ENCODE results near the gene RAF1. TPM values are rescaled to one million over a fixed set of nuclear protein-coding genes. Genes with fewer than 3 reads are reported as not detected.

RAF1 gene
- total and polyA plus RNA-seq, 9 of the 15 experiments (the other 6 are each of a cell fraction or from before 2014, with no cell fraction given): 28.0 to 183 (median 85.6) TPM

GRCh38 chr3:12618426-12618825 lies 45.5 kb downstream of the RAF1 start:
- H3K9me3 ChIP-seq (replicated peaks; ENCODE audit: control insufficient read depth, insufficient read depth, low read depth, low read length): no peaks in the 10 kb centered on the region
- peaks cover 0 to 13% of the 10 kb centered on the region in 2 experiments; a peak in 2 of 5 replicates for H3K4me1 ChIP-seq (replicated peaks in 1 of 2; ENCODE audit: control insufficient read depth in 2 of 2, insufficient read depth in 2 of 2, low read length in 2 of 2)
- no peak overlapping the region for H3K27ac ChIP-seq (ENCODE audit: extremely low read depth, low read depth, low read length)
- CTCF ChIA-PET (ENCODE audit: low intra/inter-chr PET ratio): no interaction called here
- no peak for TF ChIP-seq RBFOX2 (IDR thresholded peaks at IDR 0.05; ENCODE audit: low read depth, low read length)
- TF ChIP-seq KDM2B (CRISPR knock-in tag; IDR thresholded peaks at IDR 0.05): no peak
- TF ChIP-seq ZMIZ1 (IDR thresholded peaks at IDR 0.05; ENCODE audit: low read depth in 2 of 2, low read length in 2 of 2): no peak
- TF ChIP-seq ZNF311 (CRISPR knock-in tag; IDR thresholded peaks at IDR 0.05): no peak
- TF ChIP-seq BRF1 (IDR thresholded peaks at IDR 0.05; ENCODE audit: borderline replicate concordance, extremely low read depth, insufficient read length): no peak
- no peak for TF ChIP-seq MTF1 (CRISPR knock-in tag; IDR thresholded peaks at IDR 0.05; ENCODE audit: borderline replicate concordance)
- TF ChIP-seq TSC22D4 (tag; IDR thresholded peaks at IDR 0.05): no peak
- intact Hi-C loops (cut with micrococcal nuclease): no loop called here
- no peak overlapping the region for H3K4me2 ChIP-seq (ENCODE audit: insufficient read depth, low read length)
- WGBS (ENCODE audit: insufficient coverage, low coverage, missing lambda C conversion rate): 97% methylated on average over 6 of the region's 6 CpGs
- peaks cover 79% of the 10 kb centered on the region for H3K79me2 ChIP-seq (ENCODE audit: control insufficient read depth, insufficient read depth, low read length)
- ATAC-seq (no peak), FAIRE-seq (no peak), DNase-seq (ENCODE audit: extremely low read depth in 1 of 4, low spot score in 3 of 4) (no peak)
- H3K27me3 ChIP-seq (ENCODE audit: control insufficient read depth in 2 of 2, insufficient read depth in 2 of 2, low read length in 2 of 2): no peaks in the 10 kb centered on the region
- H4K20me1 ChIP-seq (replicated peaks; ENCODE audit: control insufficient read depth, insufficient read depth, low read length): peaks cover 13% of the 10 kb centered on the region; the same call in 1 of the 2 replicates
- no TSS peak for BruUV-seq (replicated peaks)
- H3K9ac ChIP-seq (ENCODE audit: insufficient read depth in 1 of 2, low read depth in 2 of 2, low read length in 2 of 2): no peak overlapping the region
- H3K36me3 ChIP-seq (ENCODE audit: control insufficient read depth, insufficient read depth, low read length): peaks cover 45% of the 10 kb centered on the region
- H3K4me3 ChIP-seq: no peak overlapping the region
- H3K9me1 ChIP-seq (ENCODE audit: control insufficient read depth, insufficient read depth, low read length): no peaks in the 10 kb centered on the region
- POLR2A ChIA-PET: interaction anchor here (0.7 to 0.8 kb wide), 2 partner anchors 9 to 261 kb away, joined by 3 read pairs; no protein-coding TSS in a partner anchor
- no peak overlapping the region for H2AFZ ChIP-seq (ENCODE audit: low read depth, low read length)
- in situ Hi-C loops (cut with MboI): no loop called here

All from K562 (cell line).